Esophagus muscularis mucosa (tissue), 3 donors: ENCODE results near the gene NOL11.

Source experiments
- POLR2A ChIP-seq: fragments of 450-650 bp; IDR thresholded peaks from one replicate; pipeline ENCODE4 v1.6.1; 2017; ENCODE audit warnings: antibody characterized with exemption, moderate library complexity, mild to moderate bottlenecking, low read depth
- POLR2AphosphoS5 ChIP-seq, 2 donors: sonication (generic); formaldehyde crosslinking; IDR thresholded peaks; one replicate each; pipeline ENCODE4 v1.6.1; 2017; ENCODE audit warnings: antibody characterized with exemption in 2 of 2
- TF ChIP-seq, protein P1 (sequence below), 3 experiments: fragments of 200-600 bp in 2 of 3; fragments of 450-650 bp in 1 of 3; sonication (generic) in 2 of 3; IDR thresholded peaks; one replicate each; pipeline ENCODE4 v1.5.1; 2017 to 2019; ENCODE audit warnings: antibody characterized with exemption in 3 of 3, mild to moderate bottlenecking in 2 of 3, moderate library complexity in 1 of 3

GRCh38 chr17:67671493-67671892, 46.2 kb upstream of the NOL11 start:
- TF ChIP-seq, protein P1, sequence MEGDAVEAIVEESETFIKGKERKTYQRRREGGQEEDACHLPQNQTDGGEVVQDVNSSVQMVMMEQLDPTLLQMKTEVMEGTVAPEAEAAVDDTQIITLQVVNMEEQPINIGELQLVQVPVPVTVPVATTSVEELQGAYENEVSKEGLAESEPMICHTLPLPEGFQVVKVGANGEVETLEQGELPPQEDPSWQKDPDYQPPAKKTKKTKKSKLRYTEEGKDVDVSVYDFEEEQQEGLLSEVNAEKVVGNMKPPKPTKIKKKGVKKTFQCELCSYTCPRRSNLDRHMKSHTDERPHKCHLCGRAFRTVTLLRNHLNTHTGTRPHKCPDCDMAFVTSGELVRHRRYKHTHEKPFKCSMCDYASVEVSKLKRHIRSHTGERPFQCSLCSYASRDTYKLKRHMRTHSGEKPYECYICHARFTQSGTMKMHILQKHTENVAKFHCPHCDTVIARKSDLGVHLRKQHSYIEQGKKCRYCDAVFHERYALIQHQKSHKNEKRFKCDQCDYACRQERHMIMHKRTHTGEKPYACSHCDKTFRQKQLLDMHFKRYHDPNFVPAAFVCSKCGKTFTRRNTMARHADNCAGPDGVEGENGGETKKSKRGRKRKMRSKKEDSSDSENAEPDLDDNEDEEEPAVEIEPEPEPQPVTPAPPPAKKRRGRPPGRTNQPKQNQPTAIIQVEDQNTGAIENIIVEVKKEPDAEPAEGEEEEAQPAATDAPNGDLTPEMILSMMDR (IDR thresholded peaks at IDR 0.05): no peak
- no peak for TF ChIP-seq POLR2AphosphoS5 (IDR thresholded peaks at IDR 0.05)
- no peak for TF ChIP-seq POLR2A
